ENCODE results near the gene CDK14.

The CDK14 gene

DNA sequence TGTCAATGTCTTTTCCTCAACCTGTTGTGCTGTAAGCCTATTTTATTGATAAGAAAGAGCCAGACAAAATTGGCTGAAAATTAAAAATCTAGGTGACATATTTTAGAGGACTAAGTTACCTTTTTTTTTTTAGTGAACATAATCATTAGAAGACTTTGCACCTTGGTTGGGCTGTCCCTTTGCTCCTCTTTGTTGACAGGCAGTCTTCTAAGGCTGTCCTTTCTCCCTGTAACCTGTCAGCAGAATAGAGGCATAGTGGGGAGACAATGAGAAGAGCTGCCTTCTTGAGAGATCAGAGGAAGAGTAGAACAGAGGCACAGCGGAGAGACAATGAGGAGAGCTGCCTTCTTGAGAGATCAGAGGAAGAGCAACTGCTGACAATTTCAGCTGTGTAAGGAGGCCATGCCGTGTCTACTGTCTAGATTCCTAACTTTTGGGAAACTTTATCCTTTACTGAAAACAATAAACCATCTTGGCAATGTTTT is 429.8 kb downstream of the CDK14 start:
- Histone ChIP-seq H3K27me3 (ENCODE audit: insufficient read depth, low read length) (no peaks in the 10 kb centered on the region), H3K9me3 (ENCODE audit: low read length) (no peaks in the 10 kb centered on the region), H3K36me3 (ENCODE audit: insufficient read depth, low read length) (no peaks in the 10 kb centered on the region), H2AFZ (ENCODE audit: low read depth, low read length) (no peak overlapping the region), H3K4me3 (ENCODE audit: low read length) (no peak overlapping the region), H3K4me1 (ENCODE audit: insufficient read depth, low read length) (peaks cover 3% of the 10 kb centered on the region)

DNA sequence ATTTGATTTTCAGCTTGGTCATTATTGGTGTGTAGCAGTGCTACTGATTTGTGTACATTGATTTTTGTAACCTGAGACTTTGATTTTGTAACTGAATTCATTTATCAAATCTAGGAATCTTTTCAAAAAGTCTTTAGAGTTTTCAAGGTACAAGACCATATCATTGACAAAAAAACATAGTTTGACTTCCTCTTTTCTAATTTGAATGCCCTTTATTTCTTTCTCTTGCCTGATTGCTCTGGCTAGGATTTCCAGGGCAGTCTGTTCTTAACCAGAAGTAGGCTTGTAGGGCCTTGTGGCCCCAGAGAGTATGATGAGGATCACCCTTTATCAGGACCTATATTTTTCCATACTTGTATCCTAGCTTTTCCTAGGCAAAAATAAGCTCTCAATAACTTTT is 433.6 kb downstream of the CDK14 start:
- no peaks in the 10 kb centered on the region for H3K9me3 ChIP-seq (ENCODE audit: low read length)
- H3K36me3 ChIP-seq (ENCODE audit: insufficient read depth, low read length), result no peaks in the 10 kb centered on the region
- H3K27me3 ChIP-seq (ENCODE audit: insufficient read depth, low read length), result no peaks in the 10 kb centered on the region
- H2AFZ ChIP-seq (ENCODE audit: low read depth, low read length), result no peak overlapping the region
- H3K4me1 ChIP-seq (ENCODE audit: insufficient read depth, low read length), result peaks cover 3% of the 10 kb centered on the region
- no peak overlapping the region for H3K4me3 ChIP-seq (ENCODE audit: low read length)

- H3K36me3 ChIP-seq (ENCODE audit: insufficient read depth, low read length), result no peaks in the 10 kb centered on the region
Observed at GRCh38 chr7:91030680-91031380, 434.7 kb downstream of the CDK14 start.

GRCh38 chr7:91031757-91032156 is 435.6 kb downstream of the CDK14 start:
- Histone ChIP-seq H3K9me3 (ENCODE audit: low read length) (no peaks in the 10 kb centered on the region), H2AFZ (ENCODE audit: low read depth, low read length) (no peak overlapping the region), H3K4me1 (ENCODE audit: insufficient read depth, low read length) (no peaks in the 10 kb centered on the region)

More at GRCh38 chr7:91030680-91031380, 434.7 kb downstream of the CDK14 start:
- H3K4me1 ChIP-seq (ENCODE audit: insufficient read depth, low read length), result no peaks in the 10 kb centered on the region
- H2AFZ ChIP-seq (ENCODE audit: low read depth, low read length), result no peak overlapping the region
- no peaks in the 10 kb centered on the region for H3K27me3 ChIP-seq (ENCODE audit: insufficient read depth, low read length)
- H3K4me3 ChIP-seq (ENCODE audit: low read length), result no peak overlapping the region
- H3K9me3 ChIP-seq (ENCODE audit: low read length), result no peaks in the 10 kb centered on the region

DNA sequence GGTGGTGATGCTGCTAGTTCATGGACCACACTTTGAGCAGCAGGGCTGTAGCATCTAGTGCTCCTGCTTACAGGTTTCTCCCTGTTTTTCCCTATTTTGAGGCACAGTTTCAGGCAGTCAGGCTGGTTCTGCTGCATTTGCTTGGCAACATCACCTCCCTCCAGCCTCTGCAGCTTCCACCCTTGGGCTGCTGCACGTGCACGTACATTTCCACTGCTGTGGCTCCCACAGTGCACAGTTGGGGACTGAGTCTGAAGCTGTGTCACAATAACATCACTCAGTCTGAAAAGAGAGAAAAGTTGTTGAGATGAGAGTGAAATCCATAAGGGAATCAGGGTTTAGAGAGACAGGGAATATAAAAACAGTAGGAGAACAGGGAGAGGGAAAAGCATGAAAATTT is 437.5 kb downstream of the CDK14 start:
- Histone ChIP-seq H2AFZ (ENCODE audit: low read depth, low read length) (no peak overlapping the region), H3K9me3 (ENCODE audit: low read length) (no peaks in the 10 kb centered on the region), H3K4me1 (ENCODE audit: insufficient read depth, low read length) (no peaks in the 10 kb centered on the region), H3K27me3 (ENCODE audit: insufficient read depth, low read length) (no peaks in the 10 kb centered on the region), H3K4me3 (ENCODE audit: low read length) (no peak overlapping the region), H3K36me3 (ENCODE audit: insufficient read depth, low read length) (no peaks in the 10 kb centered on the region)

More at GRCh38 chr7:91031757-91032156, 435.6 kb downstream of the CDK14 start:
- Histone ChIP-seq H3K4me3 (ENCODE audit: low read length) (no peak overlapping the region), H3K27me3 (ENCODE audit: insufficient read depth, low read length) (no peaks in the 10 kb centered on the region), H3K36me3 (ENCODE audit: insufficient read depth, low read length) (no peaks in the 10 kb centered on the region)

DNA sequence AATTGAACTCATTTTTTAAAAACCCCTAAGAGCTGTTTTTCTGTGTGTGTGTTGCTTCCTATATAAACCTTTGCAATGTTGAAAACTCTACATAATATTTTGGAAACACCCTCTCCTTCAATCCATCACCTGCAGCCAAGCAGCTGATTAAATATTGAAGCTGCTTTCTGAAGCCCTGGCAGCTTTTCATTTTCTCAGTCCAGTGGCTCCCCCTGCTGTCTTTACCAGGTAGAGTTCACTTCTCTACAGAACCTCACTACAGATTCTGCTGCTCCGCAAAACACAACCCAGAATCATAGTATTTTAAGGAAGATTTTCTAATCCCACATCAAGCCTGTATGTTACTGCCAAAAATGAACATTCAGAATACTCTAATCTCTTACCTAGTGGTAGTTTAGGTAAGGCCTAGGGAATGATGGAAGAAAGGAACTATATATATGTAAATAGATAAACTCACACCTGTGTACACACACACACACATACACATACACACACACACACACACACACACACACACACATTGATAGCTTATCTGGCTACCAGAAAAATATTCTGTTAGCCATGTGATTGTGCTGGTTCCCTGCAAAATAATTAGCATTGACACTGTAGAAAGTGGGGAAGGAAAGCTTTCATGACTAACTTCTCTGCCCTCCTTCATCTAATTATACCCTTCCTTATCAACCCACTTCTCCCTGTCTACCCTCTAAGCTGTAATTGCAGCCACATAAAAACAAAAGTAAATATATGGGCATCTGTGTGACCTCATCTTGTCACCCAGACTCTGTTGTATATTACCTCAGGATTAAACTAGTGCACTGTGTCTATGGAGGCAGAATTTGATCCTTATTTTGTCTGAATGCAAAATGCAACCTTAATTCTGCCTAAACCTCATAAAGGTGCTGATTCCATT is 438.6 kb downstream of the CDK14 start:
- Histone ChIP-seq H3K4me3 (ENCODE audit: low read length) (no peak overlapping the region), H3K4me1 (ENCODE audit: insufficient read depth, low read length) (no peaks in the 10 kb centered on the region), H3K36me3 (ENCODE audit: insufficient read depth, low read length) (no peaks in the 10 kb centered on the region), H3K27me3 (ENCODE audit: insufficient read depth, low read length) (no peaks in the 10 kb centered on the region), H2AFZ (ENCODE audit: low read depth, low read length) (no peak overlapping the region), H3K9me3 (ENCODE audit: low read length) (no peaks in the 10 kb centered on the region)

- H3K27me3 ChIP-seq (ENCODE audit: insufficient read depth, low read length), result no peaks in the 10 kb centered on the region
- no peak overlapping the region for H2AFZ ChIP-seq (ENCODE audit: low read depth, low read length)
- no peaks in the 10 kb centered on the region for H3K9me3 ChIP-seq (ENCODE audit: low read length)
- H3K4me3 ChIP-seq (ENCODE audit: low read length), result no peak overlapping the region
- no peaks in the 10 kb centered on the region for H3K36me3 ChIP-seq (ENCODE audit: insufficient read depth, low read length)
- peaks cover 7% of the 10 kb centered on the region for H3K4me1 ChIP-seq (ENCODE audit: insufficient read depth, low read length)
Observed at GRCh38 chr7:91039033-91039432, 442.9 kb downstream of the CDK14 start.

DNA sequence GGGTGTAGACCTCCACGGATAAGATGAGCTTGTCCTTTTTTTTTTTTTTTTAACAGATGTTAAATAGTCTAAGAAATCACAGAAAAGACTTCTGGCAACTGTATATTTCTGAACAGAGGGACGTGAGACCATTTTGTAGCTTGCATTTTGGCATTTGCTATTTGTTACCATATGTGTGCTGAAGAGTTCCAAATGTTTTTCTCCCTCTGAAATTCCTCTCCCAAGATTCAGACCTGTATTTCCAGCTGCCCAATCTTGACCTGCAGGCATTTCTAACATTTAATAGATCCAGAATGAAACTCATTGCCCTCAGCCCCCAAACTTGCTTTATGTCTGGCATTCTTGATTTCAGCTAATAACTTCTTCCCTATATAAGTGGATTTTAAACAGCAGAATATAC is 445.0 kb downstream of the CDK14 start:
- Histone ChIP-seq H3K9me3 (ENCODE audit: low read length) (no peaks in the 10 kb centered on the region), H2AFZ (ENCODE audit: low read depth, low read length) (no peak overlapping the region), H3K27me3 (ENCODE audit: insufficient read depth, low read length) (no peaks in the 10 kb centered on the region), H3K4me3 (ENCODE audit: low read length) (no peak overlapping the region), H3K36me3 (ENCODE audit: insufficient read depth, low read length) (no peaks in the 10 kb centered on the region), H3K4me1 (ENCODE audit: insufficient read depth, low read length) (peaks cover 11% of the 10 kb centered on the region)

DNA sequence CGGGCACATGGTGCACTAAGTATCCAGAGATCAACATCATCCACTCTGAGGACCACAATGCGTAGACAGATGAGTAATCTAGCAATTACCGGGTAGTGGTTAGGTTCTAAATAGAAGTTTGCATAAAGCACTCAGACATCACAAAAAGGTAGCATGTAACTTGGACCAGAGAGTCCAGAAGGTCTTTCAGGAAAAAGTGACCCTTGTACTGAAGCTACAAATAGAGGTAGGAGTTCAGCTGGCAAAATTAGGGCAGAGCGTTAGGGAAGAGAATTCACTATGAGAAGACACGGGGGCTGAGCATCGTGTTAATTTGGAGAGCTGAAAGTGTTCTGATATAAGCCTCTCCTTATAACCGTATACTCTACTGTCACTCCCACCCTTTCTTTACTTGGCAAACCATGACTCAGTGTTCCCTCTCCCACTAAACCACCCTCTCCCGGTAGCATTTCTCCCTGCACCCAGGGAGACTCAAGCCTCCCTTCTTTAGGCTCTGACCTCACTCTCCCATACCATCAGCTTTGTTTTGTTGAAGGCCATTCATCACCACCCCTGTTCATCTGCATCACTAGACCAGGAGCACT is 445.9 kb downstream of the CDK14 start:
- H2AFZ ChIP-seq (ENCODE audit: low read depth, low read length), result no peak overlapping the region
- H3K4me3 ChIP-seq (ENCODE audit: low read length), result no peak overlapping the region
- H3K9me3 ChIP-seq (ENCODE audit: low read length), result no peaks in the 10 kb centered on the region
- H3K27me3 ChIP-seq (ENCODE audit: insufficient read depth, low read length), result no peaks in the 10 kb centered on the region
- H3K36me3 ChIP-seq (ENCODE audit: insufficient read depth, low read length), result no peaks in the 10 kb centered on the region
- H3K4me1 ChIP-seq (ENCODE audit: insufficient read depth, low read length), result peaks cover 11% of the 10 kb centered on the region

DNA sequence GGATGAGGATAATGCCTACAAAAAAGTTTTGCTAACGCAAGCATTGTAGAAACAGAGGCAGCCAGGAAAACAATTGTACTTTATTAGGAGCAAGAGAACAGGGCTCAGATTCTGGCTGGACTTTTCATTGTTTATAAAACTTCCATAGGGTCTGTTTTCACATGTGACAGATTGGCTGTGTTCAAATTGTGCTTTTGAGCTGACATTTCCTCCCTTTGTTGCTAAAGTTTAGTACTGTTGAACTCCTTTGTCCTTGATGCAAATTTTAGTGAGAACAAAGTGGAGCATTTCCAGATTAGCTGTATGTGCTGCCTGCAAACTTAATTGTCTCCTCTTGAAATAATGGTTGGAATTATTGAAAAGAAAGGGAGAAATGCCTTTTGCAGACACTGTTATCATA is 447.1 kb downstream of the CDK14 start:
- H3K9me3 ChIP-seq (ENCODE audit: low read length), result no peaks in the 10 kb centered on the region
- peaks cover 11% of the 10 kb centered on the region for H3K4me1 ChIP-seq (ENCODE audit: insufficient read depth, low read length)
- no peak overlapping the region for H2AFZ ChIP-seq (ENCODE audit: low read depth, low read length)
- no peaks in the 10 kb centered on the region for H3K27me3 ChIP-seq (ENCODE audit: insufficient read depth, low read length)
- H3K36me3 ChIP-seq (ENCODE audit: insufficient read depth, low read length), result no peaks in the 10 kb centered on the region
- H3K4me3 ChIP-seq (ENCODE audit: low read length), result no peak overlapping the region

DNA sequence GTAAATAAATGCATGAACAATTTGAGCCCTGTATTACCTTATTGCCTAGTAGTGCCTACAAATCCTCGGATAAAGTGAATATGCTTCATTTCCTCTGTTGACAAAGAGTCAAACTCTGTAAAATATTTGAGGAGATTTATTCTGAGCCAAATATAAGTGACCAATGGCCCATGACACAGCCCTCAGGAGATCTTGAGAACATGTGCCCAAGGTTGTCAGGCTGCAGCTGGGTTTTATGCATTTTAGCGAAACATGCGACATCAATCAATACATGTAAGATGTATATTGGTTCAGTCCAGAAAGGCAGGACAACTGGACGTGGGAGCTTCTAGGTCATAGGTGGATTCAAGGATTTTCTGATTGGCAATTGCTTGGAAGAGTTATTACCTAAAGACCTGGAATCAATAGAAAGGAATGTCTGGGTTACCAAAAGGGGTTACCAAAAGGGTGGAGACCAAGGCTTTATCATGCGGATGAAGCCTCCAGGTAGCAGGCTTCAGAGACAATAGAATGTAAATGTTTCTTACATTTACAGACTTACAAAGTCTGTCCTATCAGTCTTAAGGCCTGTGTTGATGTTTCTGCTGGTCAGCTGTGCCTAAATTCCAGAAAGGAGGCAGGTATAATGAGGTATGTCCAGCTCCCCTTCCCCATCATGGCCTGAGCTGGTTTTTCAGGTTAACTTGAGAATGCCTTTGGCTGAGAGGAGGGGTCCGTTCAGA is 448.0 kb downstream of the CDK14 start:
- H2AFZ ChIP-seq (ENCODE audit: low read depth, low read length), result no peak overlapping the region
- no peak overlapping the region for H3K4me3 ChIP-seq (ENCODE audit: low read length)
- H3K36me3 ChIP-seq (ENCODE audit: insufficient read depth, low read length), result no peaks in the 10 kb centered on the region
- H3K9me3 ChIP-seq (ENCODE audit: low read length), result no peaks in the 10 kb centered on the region
- no peaks in the 10 kb centered on the region for H3K27me3 ChIP-seq (ENCODE audit: insufficient read depth, low read length)
- peaks cover 11% of the 10 kb centered on the region for H3K4me1 ChIP-seq (ENCODE audit: insufficient read depth, low read length)

DNA sequence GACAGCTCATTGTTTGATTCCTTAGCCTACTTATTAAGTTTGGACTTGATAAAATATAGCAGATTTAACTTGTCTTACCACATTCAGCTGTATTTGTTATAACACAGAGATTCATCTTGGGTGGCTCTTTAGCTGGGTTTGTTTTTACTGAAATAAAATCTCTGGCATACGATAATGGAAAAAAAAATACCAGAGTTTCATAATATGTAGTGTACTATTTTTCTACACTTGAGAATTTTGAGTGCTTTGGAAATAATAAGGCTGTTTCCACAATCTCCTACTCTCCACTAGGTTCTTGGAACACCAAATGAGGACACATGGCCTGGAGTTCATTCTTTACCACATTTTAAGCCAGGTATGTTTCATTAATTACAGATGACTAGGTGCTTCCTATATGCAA is 449.5 kb downstream of the CDK14 start:
- H3K36me3 ChIP-seq (ENCODE audit: insufficient read depth, low read length), result no peaks in the 10 kb centered on the region
- no peak overlapping the region for H2AFZ ChIP-seq (ENCODE audit: low read depth, low read length)
- no peaks in the 10 kb centered on the region for H3K27me3 ChIP-seq (ENCODE audit: insufficient read depth, low read length)
- H3K4me3 ChIP-seq (ENCODE audit: low read length), result no peak overlapping the region
- no peaks in the 10 kb centered on the region for H3K9me3 ChIP-seq (ENCODE audit: low read length)
- peaks cover 11% of the 10 kb centered on the region for H3K4me1 ChIP-seq (ENCODE audit: insufficient read depth, low read length)

Measured in neuron (in vitro differentiated cells).